DND-41 (cell line): ENCODE measurements around the gene FOXP1.

Experiments used
- ATAC-seq: fragments of 200-7000 bp; cut with Tn5 transposase; 3 replicates; pipeline ENCODE4 v1.9.1; 2021; ENCODE audit warnings: low read depth; ENCODE audit not compliant: insufficient read depth
- DNase-seq: peaks from one replicate; pipeline ENCODE4 v3.0.0-alpha.2; 2020
- H2AFZ ChIP-seq: 2 replicates; pipeline ENCODE4 v1.6.0; 2012; ENCODE audit warnings: low read depth, low read length
- H3K27ac ChIP-seq: 2 replicates; pipeline ENCODE4 v1.5.1; 2012; ENCODE audit warnings: low read length, inconsistent platforms
- H3K27me3 ChIP-seq: fragments of 200-600 bp; sonication (generic); 2 replicates; pipeline ENCODE4 v1.6.0; 2012; ENCODE audit warnings: low read length, mild to moderate bottlenecking, inconsistent platforms; ENCODE audit not compliant: insufficient read depth, poor library complexity
- H3K36me3 ChIP-seq: 2 replicates; pipeline ENCODE4 v1.5.1; 2012; ENCODE audit warnings: low read length, inconsistent platforms; ENCODE audit not compliant: insufficient read depth
- H3K4me1 ChIP-seq: 2 replicates; pipeline ENCODE4 v1.5.1; 2012; ENCODE audit warnings: mild to moderate bottlenecking, low read length; ENCODE audit not compliant: insufficient read depth
- H3K4me2 ChIP-seq: 2 replicates; pipeline ENCODE4 v1.6.0; 2012; ENCODE audit warnings: mild to moderate bottlenecking, moderate library complexity, low read length, inconsistent platforms; ENCODE audit not compliant: insufficient read depth
- H3K4me3 ChIP-seq, 2 experiments: fragments of 200-600 bp in 1 of 2; shearing (Covaris generic) in 1 of 2; 2 replicates each; pipeline ENCODE4 v1.5.1; 2012 to 2016; ENCODE audit warnings: inconsistent platforms in 2 of 2, low read length in 2 of 2, mild to moderate bottlenecking in 2 of 2, low read depth in 1 of 2, moderate library complexity in 1 of 2
- H3K79me2 ChIP-seq: 2 replicates; pipeline ENCODE4 v1.6.0; 2012; ENCODE audit warnings: low read length, inconsistent platforms; ENCODE audit not compliant: insufficient read depth
- H3K9ac ChIP-seq: 2 replicates; pipeline ENCODE4 v1.6.0; 2012; ENCODE audit warnings: low read depth, mild to moderate bottlenecking, inconsistent platforms, low read length, moderate library complexity
- H3K9me3 ChIP-seq: 2 replicates; pipeline ENCODE4 v1.5.1; 2012; ENCODE audit warnings: low read length, moderate library complexity, mild to moderate bottlenecking, inconsistent platforms; ENCODE audit not compliant: insufficient read depth, severe bottlenecking
- H4K20me1 ChIP-seq: 2 replicates; pipeline ENCODE4 v1.6.0; 2012; ENCODE audit warnings: low read length; ENCODE audit not compliant: insufficient read depth
- CTCF ChIP-seq: IDR thresholded peaks from 2 replicates; pipeline ENCODE4 v1.5.1; 2012; ENCODE audit warnings: borderline replicate concordance, low read length, moderate library complexity, mild to moderate bottlenecking; ENCODE audit not compliant: poor library complexity, severe bottlenecking; ENCODE audit errors: extremely low read depth
- EZH2 ChIP-seq: IDR thresholded peaks from 3 replicates; pipeline ENCODE4 v1.6.1; 2012; ENCODE audit warnings: borderline replicate concordance, low read depth, mild to moderate bottlenecking, moderate library complexity, low read length, inconsistent platforms; ENCODE audit not compliant: severe bottlenecking

FOXP1 gene

GRCh38 chr3:71127052-71127831, 456.3 kb downstream of the FOXP1 start:
- Histone ChIP-seq H2AFZ (no peak overlapping the region), H3K9ac (0 out of 2 replicates have a peak overlapping the region, but pooled peaks have one; percentile 0), H3K36me3 (no peaks in the 10 kb centered on the region), H3K27ac (peak overlapping the region; percentile 18; the same call in 1 of the 2 replicates), H3K79me2 (peaks cover 89% of the 10 kb centered on the region), H4K20me1 (peaks cover 15% of the 10 kb centered on the region), H3K27me3 (no peaks in the 10 kb centered on the region), H3K4me2 (peak overlapping the region; percentile 84), H3K4me3 (no peak overlapping the region), H3K9me3 (no peaks in the 10 kb centered on the region), H3K4me1 (peaks cover 50% of the 10 kb centered on the region)
- DNase-seq (no peak), ATAC-seq (no peak)
- no peak for TF ChIP-seq EZH2
- no peak for TF ChIP-seq CTCF

- H3K36me3 ChIP-seq: 0 out of 2 replicates have a peak, but pooled peaks cover under 1% of the 10 kb centered on the region
- H3K27ac ChIP-seq: no peak overlapping the region
- peaks cover 19% of the 10 kb centered on the region for H4K20me1 ChIP-seq
- peaks cover 99% of the 10 kb centered on the region for H3K79me2 ChIP-seq
- no peak for ATAC-seq
- H3K9ac ChIP-seq: no peak overlapping the region
- peaks cover 35% of the 10 kb centered on the region for H3K4me1 ChIP-seq
- TF ChIP-seq EZH2: no peak
- no peak for TF ChIP-seq CTCF
- no peaks in the 10 kb centered on the region for H3K9me3 ChIP-seq
- H3K4me2 ChIP-seq: 0 out of 2 replicates have a peak overlapping the region, but pooled peaks have one; percentile 5
- H3K4me3 ChIP-seq: no peak overlapping the region
- no peaks in the 10 kb centered on the region for H3K27me3 ChIP-seq
- DNase-seq: no peak
- H2AFZ ChIP-seq: no peak overlapping the region
Observed at GRCh38 chr3:71125738-71126137, 457.8 kb downstream of the FOXP1 start.

- ATAC-seq (no peak), DNase-seq (no peak)
- no peak overlapping the region for H3K4me2 ChIP-seq
- H3K27ac ChIP-seq: no peak overlapping the region
- H4K20me1 ChIP-seq: peaks cover 26% of the 10 kb centered on the region
- H3K4me1 ChIP-seq: peaks cover 24% of the 10 kb centered on the region
- H3K4me3 ChIP-seq: no peak overlapping the region
- no peaks in the 10 kb centered on the region for H3K9me3 ChIP-seq
- H3K9ac ChIP-seq: no peak overlapping the region
- H3K36me3 ChIP-seq: 0 out of 2 replicates have a peak, but pooled peaks cover 6% of the 10 kb centered on the region
- peaks cover 97% of the 10 kb centered on the region for H3K79me2 ChIP-seq
- TF ChIP-seq EZH2: no peak
- no peak for TF ChIP-seq CTCF
- H3K27me3 ChIP-seq: no peaks in the 10 kb centered on the region
- H2AFZ ChIP-seq: no peak overlapping the region
Observed at GRCh38 chr3:71124048-71124447, 459.5 kb downstream of the FOXP1 start.
